ENCODE results near the gene ORC1.

- TF ChIP-seq CTCF (IDR thresholded peaks at IDR 0.05): peak in 2 of 3 experiments; percentile 20 to 43
- TF ChIP-seq POLR2AphosphoS5 (IDR thresholded peaks at IDR 0.05; ENCODE audit: insufficient read depth in 1 of 2, low read depth in 1 of 2): peak; percentile 77 to 84
Observed at GRCh38 chr1:52365746-52366516, 38.3 kb downstream of the ORC1 start, which contains the start of gene CC2D1B.
